ENCODE data around the gene TMEM117.

DNA sequence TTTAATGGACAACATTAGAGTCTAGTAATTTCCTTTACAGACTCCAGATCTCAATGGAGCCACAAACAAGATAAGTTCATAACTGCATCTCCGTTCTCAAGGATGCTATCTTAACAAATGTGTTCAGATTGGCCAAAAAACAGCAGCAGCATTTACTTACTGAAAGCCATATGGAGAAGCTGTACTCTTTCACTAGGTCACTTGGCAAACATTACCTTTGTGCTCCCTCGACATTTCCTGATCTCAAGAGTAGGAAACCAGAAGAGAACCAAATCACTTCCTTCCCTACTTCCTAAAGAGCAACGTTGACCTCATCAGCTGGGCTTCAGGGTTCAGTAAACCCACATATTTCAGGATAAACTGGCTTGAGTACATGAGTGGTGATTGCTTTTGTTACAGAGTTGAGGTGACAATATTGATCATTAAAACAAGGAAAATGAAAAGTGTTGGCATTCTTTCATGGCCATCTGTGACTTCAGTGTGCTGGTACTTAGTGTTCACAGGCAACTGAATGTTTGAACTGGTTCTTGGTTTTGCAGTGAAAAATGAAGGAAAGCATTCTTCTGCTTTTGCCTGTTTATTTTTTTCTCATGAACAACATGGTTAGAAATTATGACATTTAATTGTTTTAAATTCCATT, 449.6 kb downstream of the TMEM117 start:
- no peak for TF ChIP-seq POLR2A (IDR thresholded peaks at IDR 0.05)
- TF ChIP-seq, protein P1, sequence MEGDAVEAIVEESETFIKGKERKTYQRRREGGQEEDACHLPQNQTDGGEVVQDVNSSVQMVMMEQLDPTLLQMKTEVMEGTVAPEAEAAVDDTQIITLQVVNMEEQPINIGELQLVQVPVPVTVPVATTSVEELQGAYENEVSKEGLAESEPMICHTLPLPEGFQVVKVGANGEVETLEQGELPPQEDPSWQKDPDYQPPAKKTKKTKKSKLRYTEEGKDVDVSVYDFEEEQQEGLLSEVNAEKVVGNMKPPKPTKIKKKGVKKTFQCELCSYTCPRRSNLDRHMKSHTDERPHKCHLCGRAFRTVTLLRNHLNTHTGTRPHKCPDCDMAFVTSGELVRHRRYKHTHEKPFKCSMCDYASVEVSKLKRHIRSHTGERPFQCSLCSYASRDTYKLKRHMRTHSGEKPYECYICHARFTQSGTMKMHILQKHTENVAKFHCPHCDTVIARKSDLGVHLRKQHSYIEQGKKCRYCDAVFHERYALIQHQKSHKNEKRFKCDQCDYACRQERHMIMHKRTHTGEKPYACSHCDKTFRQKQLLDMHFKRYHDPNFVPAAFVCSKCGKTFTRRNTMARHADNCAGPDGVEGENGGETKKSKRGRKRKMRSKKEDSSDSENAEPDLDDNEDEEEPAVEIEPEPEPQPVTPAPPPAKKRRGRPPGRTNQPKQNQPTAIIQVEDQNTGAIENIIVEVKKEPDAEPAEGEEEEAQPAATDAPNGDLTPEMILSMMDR (IDR thresholded peaks at IDR 0.05): no peak
